Lower leg skin (tissue), 3 donors: ENCODE data around the gene SSTR3.

ENCODE experiments used
- POLR2A ChIP-seq, 2 donors: fragments of 450-650 bp; IDR thresholded peaks; one replicate each; pipeline ENCODE4 v1.6.1; 2016 to 2017; ENCODE audit warnings: antibody characterized with exemption in 2 of 2, mild to moderate bottlenecking in 1 of 2, moderate library complexity in 1 of 2
- TF ChIP-seq, protein P1 (sequence below), 3 donors: fragments of 450-650 bp; IDR thresholded peaks; one replicate each; pipeline ENCODE4 v1.5.1; 2016; ENCODE audit warnings: antibody characterized with exemption in 3 of 3, mild to moderate bottlenecking in 3 of 3, moderate library complexity in 2 of 3

DNA sequence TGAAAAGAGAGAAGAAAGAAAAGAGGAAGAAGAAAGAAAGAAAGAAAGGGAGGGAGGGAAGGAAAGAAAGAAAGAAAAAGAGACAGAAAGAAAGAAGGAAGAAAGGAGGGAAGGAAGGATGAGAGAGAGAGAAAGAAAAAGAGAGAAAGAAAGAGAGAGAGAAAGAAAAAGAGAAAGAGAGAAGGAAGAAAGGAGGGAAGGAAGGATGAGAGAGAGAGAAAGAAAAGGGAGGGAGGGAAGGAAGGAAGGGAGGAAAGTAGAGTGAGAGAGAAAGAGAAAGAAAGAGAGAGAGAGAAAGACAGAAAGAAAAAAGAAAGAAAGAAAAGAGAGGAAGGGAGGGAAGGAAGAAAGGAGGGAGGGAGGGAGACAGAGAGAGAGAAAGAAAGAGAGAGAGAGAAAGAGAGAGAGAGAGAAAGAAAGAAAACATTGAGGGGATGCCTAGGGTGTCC lies 43.3 kb upstream of the SSTR3 start:
- TF ChIP-seq, protein P1, sequence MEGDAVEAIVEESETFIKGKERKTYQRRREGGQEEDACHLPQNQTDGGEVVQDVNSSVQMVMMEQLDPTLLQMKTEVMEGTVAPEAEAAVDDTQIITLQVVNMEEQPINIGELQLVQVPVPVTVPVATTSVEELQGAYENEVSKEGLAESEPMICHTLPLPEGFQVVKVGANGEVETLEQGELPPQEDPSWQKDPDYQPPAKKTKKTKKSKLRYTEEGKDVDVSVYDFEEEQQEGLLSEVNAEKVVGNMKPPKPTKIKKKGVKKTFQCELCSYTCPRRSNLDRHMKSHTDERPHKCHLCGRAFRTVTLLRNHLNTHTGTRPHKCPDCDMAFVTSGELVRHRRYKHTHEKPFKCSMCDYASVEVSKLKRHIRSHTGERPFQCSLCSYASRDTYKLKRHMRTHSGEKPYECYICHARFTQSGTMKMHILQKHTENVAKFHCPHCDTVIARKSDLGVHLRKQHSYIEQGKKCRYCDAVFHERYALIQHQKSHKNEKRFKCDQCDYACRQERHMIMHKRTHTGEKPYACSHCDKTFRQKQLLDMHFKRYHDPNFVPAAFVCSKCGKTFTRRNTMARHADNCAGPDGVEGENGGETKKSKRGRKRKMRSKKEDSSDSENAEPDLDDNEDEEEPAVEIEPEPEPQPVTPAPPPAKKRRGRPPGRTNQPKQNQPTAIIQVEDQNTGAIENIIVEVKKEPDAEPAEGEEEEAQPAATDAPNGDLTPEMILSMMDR (IDR thresholded peaks at IDR 0.05) = no peak
- TF ChIP-seq POLR2A (IDR thresholded peaks at IDR 0.05) = no peak
